Measurements from ENCODE around the gene HLA-DOB.
A peak's percentile ranks its signal among the peaks of the same experiment; 100 is the strongest.

The HLA-DOB gene

GRCh38 chr6:32843331-32843978 lies 26.7 kb upstream of the HLA-DOB start:
- no peak for DNase-seq

- no peak for DNase-seq
These were observed 25.9 kb upstream of the HLA-DOB start for GRCh38 chr6:32842690-32843089.

- no peak for DNase-seq
These were observed 25.3 kb upstream of the HLA-DOB start for GRCh38 chr6:32842021-32842650.

- peak; percentile 65 for DNase-seq
These were observed 23.9 kb upstream of the HLA-DOB start for GRCh38 chr6:32840604-32841246.

- no peak for DNase-seq
These were observed 22.6 kb upstream of the HLA-DOB start for GRCh38 chr6:32839356-32839755.

GRCh38 chr6:32838114-32838958 lies 21.5 kb upstream of the HLA-DOB start, which contains the start of gene TAP2:
Gene TAP2 (minus strand): TSS chr6:32838739. CDS start chr6:32838233, 506 bp downstream.
- peak; percentile 99 for DNase-seq

GRCh38 chr6:32837651-32838113 lies 20.9 kb upstream of the HLA-DOB start:
- no peak for DNase-seq

GRCh38 chr6:32836873-32837272 lies 20.1 kb upstream of the HLA-DOB start:
- no peak for DNase-seq

GRCh38 chr6:32835167-32835893 lies 18.5 kb upstream of the HLA-DOB start:
- DNase-seq, result no peak

GRCh38 chr6:32833664-32834063 lies 16.9 kb upstream of the HLA-DOB start:
- DNase-seq, result no peak

- no peak for DNase-seq
These were observed 15.7 kb upstream of the HLA-DOB start for GRCh38 chr6:32832535-32832934.

- DNase-seq, result no peak
These were observed 14.1 kb upstream of the HLA-DOB start for GRCh38 chr6:32830936-32831335.

GRCh38 chr6:32830017-32830416 lies 13.2 kb upstream of the HLA-DOB start:
- no peak for DNase-seq

- no peak for DNase-seq
These were observed 12.7 kb upstream of the HLA-DOB start for GRCh38 chr6:32829495-32829894.

- DNase-seq, result no peak
These were observed 10.2 kb upstream of the HLA-DOB start for GRCh38 chr6:32827025-32827424.

- no peak for DNase-seq
These were observed 9.2 kb upstream of the HLA-DOB start for GRCh38 chr6:32825966-32826365.

- no peak for DNase-seq
These were observed 2.9 kb upstream of the HLA-DOB start for GRCh38 chr6:32819729-32820128.

GRCh38 chr6:32818867-32819266 lies 2.1 kb upstream of the HLA-DOB start:
- no peak for DNase-seq

- DNase-seq, result no peak
These were observed 806 bp downstream of the HLA-DOB start for GRCh38 chr6:32815996-32816395.

GRCh38 chr6:32815115-32815514 lies 1.7 kb downstream of the HLA-DOB start:
- DNase-seq, result no peak

GRCh38 chr6:32814145-32814544 lies 2.7 kb downstream of the HLA-DOB start:
- no peak for DNase-seq

GRCh38 chr6:32809171-32809570 lies 7.6 kb downstream of the HLA-DOB start:
- DNase-seq, result no peak

Measured in stimulated activated CD8-positive, alpha-beta memory T cell treated with anti-CD3 and anti-CD28 coated beads, Interleukin-4, amount 100 ng/mL, for 48 hours (primary cell).